NT2/D1 (cell line): ENCODE results near the gene VRK2.
"Not testable (repeated sequence)": the region's sequence is repeated elsewhere in the genome, so short reads cannot be mapped to it uniquely, and the experiment has no call there.

Experiments used
- DNase-seq: peaks from one replicate; pipeline ENCODE4 v3.0.0-alpha.2; 2011; ENCODE audit warnings: low read depth, low spot score
- H3K27me3 ChIP-seq: 2 replicates; pipeline ENCODE4 v1.6.0; 2011; ENCODE audit warnings: mild to moderate bottlenecking; ENCODE audit not compliant: insufficient read length, insufficient read depth
- H3K36me3 ChIP-seq: 2 replicates; pipeline ENCODE4 v1.6.1; 2011; ENCODE audit warnings: mild to moderate bottlenecking, low read length, mixed read lengths; ENCODE audit not compliant: insufficient read depth, insufficient read length
- H3K4me1 ChIP-seq: 2 replicates; pipeline ENCODE4 v1.5.1; 2011; ENCODE audit not compliant: insufficient read depth, insufficient read length
- H3K4me3 ChIP-seq: 2 replicates; pipeline ENCODE4 v1.5.1; 2011; ENCODE audit warnings: low read depth; ENCODE audit not compliant: insufficient read length
- H3K9ac ChIP-seq: 2 replicates; pipeline ENCODE4 v1.6.0; 2011; ENCODE audit warnings: low read depth; ENCODE audit not compliant: insufficient read length
- H3K9me3 ChIP-seq: 2 replicates; pipeline ENCODE4 v1.5.1; 2011; ENCODE audit warnings: mild to moderate bottlenecking, low read length; ENCODE audit not compliant: insufficient read depth
- SUZ12 ChIP-seq: IDR thresholded peaks from 2 replicates; pipeline ENCODE4 v1.6.1; 2011; ENCODE audit not compliant: insufficient read length, insufficient read depth; ENCODE audit errors: extremely low read depth
- YY1 ChIP-seq: IDR thresholded peaks from 2 replicates; pipeline ENCODE4 v1.6.1; 2011; ENCODE audit not compliant: insufficient read length, insufficient read depth
- ZNF274 ChIP-seq: IDR thresholded peaks from 2 replicates; pipeline ENCODE4 v1.6.1; 2011; ENCODE audit warnings: mild to moderate bottlenecking, low read depth, low read length

Gene VRK2

GRCh38 chr2:58146707-58147106 is 100.1 kb downstream of the VRK2 start:
- Histone ChIP-seq H3K4me1 (no peaks in the 10 kb centered on the region), H3K36me3 (no peaks in the 10 kb centered on the region), H3K9me3 (no peaks in the 10 kb centered on the region), H3K27me3 (no peaks in the 10 kb centered on the region), H3K4me3 (no peak overlapping the region), H3K9ac (no peak overlapping the region)
- no peak for DNase-seq
- TF ChIP-seq ZNF274: no peak
- no peak for TF ChIP-seq SUZ12
- TF ChIP-seq YY1: no peak

GRCh38 chr2:58155160-58155778 is 108.7 kb downstream of the VRK2 start:
- H3K36me3 ChIP-seq: peaks cover 22% of the 10 kb centered on the region
- no peaks in the 10 kb centered on the region for H3K9me3 ChIP-seq
- H3K4me1 ChIP-seq: no peaks in the 10 kb centered on the region
- no peak for TF ChIP-seq SUZ12
- no peak for TF ChIP-seq ZNF274
- no peak for TF ChIP-seq YY1
- no peak overlapping the region for H3K4me3 ChIP-seq
- DNase-seq: no peak
- H3K9ac ChIP-seq: no peak overlapping the region
- H3K27me3 ChIP-seq: no peaks in the 10 kb centered on the region

- Histone ChIP-seq H3K9ac (no peak overlapping the region), H3K27me3 (no peaks in the 10 kb centered on the region), H3K9me3 (no peaks in the 10 kb centered on the region), H3K4me1 (no peaks in the 10 kb centered on the region), H3K36me3 (peaks cover 29% of the 10 kb centered on the region), H3K4me3 (no peak overlapping the region)
- no peak for DNase-seq
- no peak for TF ChIP-seq YY1
- TF ChIP-seq SUZ12: no peak
- TF ChIP-seq ZNF274: no peak
Observed at GRCh38 chr2:58156780-58157179, 110.2 kb downstream of the VRK2 start.

GRCh38 chr2:58157754-58158153 is 111.1 kb downstream of the VRK2 start:
- Histone ChIP-seq H3K9me3 (no peaks in the 10 kb centered on the region), H3K36me3 (peaks cover 35% of the 10 kb centered on the region), H3K27me3 (no peaks in the 10 kb centered on the region), H3K4me3 (no peak overlapping the region), H3K4me1 (no peaks in the 10 kb centered on the region), H3K9ac (no peak overlapping the region)
- no peak for DNase-seq
- TF ChIP-seq YY1: no peak
- TF ChIP-seq ZNF274: no peak
- TF ChIP-seq SUZ12: no peak

- Histone ChIP-seq H3K9me3 (no peaks in the 10 kb centered on the region), H3K36me3 (peaks cover 35% of the 10 kb centered on the region), H3K27me3 (no peaks in the 10 kb centered on the region), H3K4me1 (no peaks in the 10 kb centered on the region), H3K9ac (no peak overlapping the region), H3K4me3 (no peak overlapping the region)
- no peak for DNase-seq
- no peak for TF ChIP-seq YY1
- TF ChIP-seq SUZ12: no peak
- no peak for TF ChIP-seq ZNF274
Observed at GRCh38 chr2:58158481-58158880, 111.9 kb downstream of the VRK2 start.

- no peaks in the 10 kb centered on the region for H3K9me3 ChIP-seq
- H3K36me3 ChIP-seq: peaks cover 22% of the 10 kb centered on the region
- H3K4me3 ChIP-seq: no peak overlapping the region
- H3K27me3 ChIP-seq: no peaks in the 10 kb centered on the region
- H3K9ac ChIP-seq: no peak overlapping the region
- DNase-seq: no peak
- TF ChIP-seq YY1 (no peak), SUZ12 (no peak), ZNF274 (no peak)
- no peaks in the 10 kb centered on the region for H3K4me1 ChIP-seq
Observed at GRCh38 chr2:58163913-58164312, 117.3 kb downstream of the VRK2 start.

DNA sequence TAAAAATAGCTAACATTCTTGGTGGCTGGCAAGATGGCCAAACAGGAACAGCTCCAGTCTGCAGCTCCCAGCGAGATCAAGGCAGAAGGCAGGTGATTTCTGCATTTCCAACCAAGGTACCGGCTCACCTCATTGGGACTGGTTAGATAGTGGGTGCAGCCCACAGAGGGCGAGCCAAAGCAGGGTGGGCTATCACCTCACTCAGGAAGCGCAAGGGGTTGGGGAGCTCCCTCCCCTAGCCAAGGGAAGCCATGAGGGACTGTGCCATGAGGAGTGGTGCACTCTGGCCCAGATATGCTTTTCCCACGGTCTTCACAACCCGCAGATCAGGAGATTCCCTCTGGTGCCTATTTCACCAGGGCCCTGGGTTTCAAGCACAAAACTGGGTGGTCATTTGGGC is 121.5 kb downstream of the VRK2 start:
- DNase-seq: not testable (repeated sequence)

GRCh38 chr2:58169845-58170244 is 123.2 kb downstream of the VRK2 start:
- not testable (repeated sequence) for DNase-seq, H3K4me3 ChIP-seq, H3K4me1 ChIP-seq, H3K27me3 ChIP-seq, H3K9me3 ChIP-seq, H3K9ac ChIP-seq, H3K36me3 ChIP-seq

More for the DNA sequence above, 121.5 kb downstream of the VRK2 start:
- H3K27me3 ChIP-seq, H3K4me3 ChIP-seq, H3K4me1 ChIP-seq, H3K9me3 ChIP-seq, H3K36me3 ChIP-seq, H3K9ac ChIP-seq: not testable (repeated sequence)

DNA sequence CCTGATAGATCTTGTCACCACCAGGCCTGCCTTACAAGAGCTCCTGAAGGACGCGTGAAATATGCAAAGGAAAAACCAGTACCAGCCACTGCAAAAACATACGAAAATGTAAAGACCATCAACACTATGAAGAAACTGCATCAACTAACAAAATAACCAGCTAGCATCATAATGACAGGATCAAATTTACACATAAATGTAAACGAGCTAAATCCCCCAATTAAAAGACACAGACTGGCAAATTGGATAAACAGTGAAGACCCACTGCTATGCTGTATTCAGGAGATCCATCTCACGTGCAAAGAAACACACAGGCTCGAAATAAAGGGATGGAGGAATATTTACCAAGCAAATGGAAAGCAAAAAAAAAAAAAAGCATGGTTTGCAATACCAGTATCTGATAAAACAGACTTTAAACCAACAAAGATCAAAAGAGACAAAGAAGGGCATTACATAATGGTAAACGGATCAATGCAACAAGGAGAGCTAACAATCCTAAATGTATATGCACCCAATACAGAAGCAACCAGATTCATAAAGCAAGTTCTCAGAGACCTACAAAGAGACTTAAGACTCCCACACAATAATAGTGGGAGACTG is 123.8 kb downstream of the VRK2 start:
- DNase-seq, H3K4me3 ChIP-seq, H3K36me3 ChIP-seq, H3K9me3 ChIP-seq, H3K27me3 ChIP-seq, H3K4me1 ChIP-seq, H3K9ac ChIP-seq: not testable (repeated sequence)
